KMS-11 (cell line): ENCODE measurements around the gene SLC2A9.

ENCODE experiments used
- H2AFZ ChIP-seq: fragments of 200-600 bp; sonication (generic); 2 replicates; pipeline ENCODE4 v1.6.1; 2016; ENCODE audit warnings: antibody characterized with exemption, mixed run types, low read depth
- H3K27ac ChIP-seq: fragments of 200-600 bp; sonication (generic); 2 replicates; pipeline ENCODE4 v1.6.1; 2016; ENCODE audit warnings: mild to moderate bottlenecking, mixed run types
- H3K27me3 ChIP-seq: fragments of 200-600 bp; sonication (generic); 2 replicates; pipeline ENCODE4 v1.6.1; 2017; ENCODE audit warnings: mild to moderate bottlenecking, low read depth, mixed run types, moderate library complexity; ENCODE audit not compliant: insufficient read depth
- H3K36me3 ChIP-seq: fragments of 200-600 bp; sonication (generic); 2 replicates; pipeline ENCODE4 v1.6.1; 2017; ENCODE audit warnings: mild to moderate bottlenecking, mixed run types; ENCODE audit not compliant: insufficient read depth
- H3K4me1 ChIP-seq: fragments of 200-600 bp; sonication (generic); 2 replicates; pipeline ENCODE4 v1.6.1; 2016; ENCODE audit warnings: mild to moderate bottlenecking, low read depth, mixed run types; ENCODE audit not compliant: poor library complexity, severe bottlenecking
- H3K4me2 ChIP-seq: fragments of 200-600 bp; sonication (generic); 2 replicates; pipeline ENCODE4 v1.7.0; 2016; ENCODE audit warnings: mild to moderate bottlenecking, mixed run types
- H3K4me3 ChIP-seq: fragments of 200-600 bp; sonication (generic); IDR thresholded peaks from 2 replicates; pipeline ENCODE4 v1.6.1; 2017; ENCODE audit warnings: low read depth, low read length, mixed read lengths; ENCODE audit not compliant: insufficient read depth
- H3K79me2 ChIP-seq: fragments of 200-600 bp; sonication (generic); 2 replicates; pipeline ENCODE4 v1.6.1; 2016; ENCODE audit warnings: low read depth, mixed run types; ENCODE audit not compliant: insufficient read depth
- H3K9ac ChIP-seq: fragments of 200-600 bp; sonication (generic); 2 replicates; pipeline ENCODE4 v1.6.1; 2016; ENCODE audit warnings: mild to moderate bottlenecking, mixed run types
- H4K20me1 ChIP-seq: fragments of 200-600 bp; sonication (generic); 2 replicates; pipeline ENCODE4 v1.6.1; 2016; ENCODE audit warnings: mild to moderate bottlenecking, mixed run types; ENCODE audit not compliant: insufficient read depth
- TF ChIP-seq, protein P1 (sequence below): fragments of 200-600 bp; sonication (generic); conservative IDR thresholded peaks from 2 replicates; pipeline ENCODE4 v1.6.1; 2017; ENCODE audit warnings: low read depth, mild to moderate bottlenecking, antibody characterized with exemption, low read length, moderate library complexity, mixed read lengths

The SLC2A9 gene

DNA sequence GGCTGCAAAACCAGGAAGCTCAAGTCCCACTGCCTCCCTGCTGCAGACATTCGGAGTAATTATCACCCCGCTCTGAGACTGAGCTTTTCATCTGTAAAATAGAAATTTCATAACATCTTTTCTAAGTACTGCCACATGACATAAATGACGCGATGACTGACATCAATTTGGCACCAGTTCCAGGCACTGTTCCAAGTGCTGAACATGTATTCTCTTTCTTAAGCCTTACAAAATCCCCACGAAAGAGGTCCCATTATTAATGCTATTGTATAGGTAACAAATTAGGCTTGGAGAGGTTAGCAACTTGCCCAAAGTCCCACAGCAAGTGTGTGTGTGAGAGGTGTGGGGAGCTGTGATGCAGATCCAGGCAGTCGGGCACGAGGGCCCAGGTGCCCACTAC lies 56.4 kb downstream of the SLC2A9 start:
- H3K27me3 ChIP-seq: no peaks in the 10 kb centered on the region

DNA sequence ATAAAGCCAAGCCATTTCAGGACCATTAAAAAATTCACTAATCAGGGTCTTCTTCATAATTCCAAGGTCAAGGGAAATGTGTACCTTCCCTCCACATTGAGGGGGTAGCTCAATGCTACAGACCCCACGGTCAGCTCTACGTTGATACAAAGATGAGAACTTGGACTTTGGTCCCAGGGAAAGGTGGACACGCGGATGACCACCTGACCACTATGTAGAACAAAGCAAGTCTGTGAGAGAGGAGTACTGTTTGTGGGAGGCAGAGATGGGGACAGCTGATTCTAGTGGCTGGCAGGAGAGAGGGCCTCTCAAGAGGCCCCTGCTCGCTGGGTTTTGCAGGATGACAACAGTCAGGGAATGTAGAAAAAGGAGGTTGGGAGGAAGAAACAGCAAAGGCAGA lies 58.0 kb downstream of the SLC2A9 start:
- Histone ChIP-seq H3K36me3 (no peaks in the 10 kb centered on the region), H3K4me3 (no peak overlapping the region), H3K27me3 (no peaks in the 10 kb centered on the region), H3K9ac (no peak overlapping the region), H3K4me1 (no peaks in the 10 kb centered on the region), H3K27ac (no peak overlapping the region), H4K20me1 (no peaks in the 10 kb centered on the region), H3K79me2 (no peaks in the 10 kb centered on the region), H3K4me2 (no peak overlapping the region), H2AFZ (no peak overlapping the region)
- TF ChIP-seq, protein P1, sequence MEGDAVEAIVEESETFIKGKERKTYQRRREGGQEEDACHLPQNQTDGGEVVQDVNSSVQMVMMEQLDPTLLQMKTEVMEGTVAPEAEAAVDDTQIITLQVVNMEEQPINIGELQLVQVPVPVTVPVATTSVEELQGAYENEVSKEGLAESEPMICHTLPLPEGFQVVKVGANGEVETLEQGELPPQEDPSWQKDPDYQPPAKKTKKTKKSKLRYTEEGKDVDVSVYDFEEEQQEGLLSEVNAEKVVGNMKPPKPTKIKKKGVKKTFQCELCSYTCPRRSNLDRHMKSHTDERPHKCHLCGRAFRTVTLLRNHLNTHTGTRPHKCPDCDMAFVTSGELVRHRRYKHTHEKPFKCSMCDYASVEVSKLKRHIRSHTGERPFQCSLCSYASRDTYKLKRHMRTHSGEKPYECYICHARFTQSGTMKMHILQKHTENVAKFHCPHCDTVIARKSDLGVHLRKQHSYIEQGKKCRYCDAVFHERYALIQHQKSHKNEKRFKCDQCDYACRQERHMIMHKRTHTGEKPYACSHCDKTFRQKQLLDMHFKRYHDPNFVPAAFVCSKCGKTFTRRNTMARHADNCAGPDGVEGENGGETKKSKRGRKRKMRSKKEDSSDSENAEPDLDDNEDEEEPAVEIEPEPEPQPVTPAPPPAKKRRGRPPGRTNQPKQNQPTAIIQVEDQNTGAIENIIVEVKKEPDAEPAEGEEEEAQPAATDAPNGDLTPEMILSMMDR: no peak

More for the DNA sequence above, 56.4 kb downstream of the SLC2A9 start:
- Histone ChIP-seq H3K79me2 (no peaks in the 10 kb centered on the region), H3K36me3 (no peaks in the 10 kb centered on the region), H3K4me2 (no peak overlapping the region), H4K20me1 (no peaks in the 10 kb centered on the region), H3K4me3 (no peak overlapping the region), H3K27ac (no peak overlapping the region), H2AFZ (no peak overlapping the region), H3K4me1 (no peaks in the 10 kb centered on the region), H3K9ac (no peak overlapping the region)
- TF ChIP-seq, protein P1: no peak

DNA sequence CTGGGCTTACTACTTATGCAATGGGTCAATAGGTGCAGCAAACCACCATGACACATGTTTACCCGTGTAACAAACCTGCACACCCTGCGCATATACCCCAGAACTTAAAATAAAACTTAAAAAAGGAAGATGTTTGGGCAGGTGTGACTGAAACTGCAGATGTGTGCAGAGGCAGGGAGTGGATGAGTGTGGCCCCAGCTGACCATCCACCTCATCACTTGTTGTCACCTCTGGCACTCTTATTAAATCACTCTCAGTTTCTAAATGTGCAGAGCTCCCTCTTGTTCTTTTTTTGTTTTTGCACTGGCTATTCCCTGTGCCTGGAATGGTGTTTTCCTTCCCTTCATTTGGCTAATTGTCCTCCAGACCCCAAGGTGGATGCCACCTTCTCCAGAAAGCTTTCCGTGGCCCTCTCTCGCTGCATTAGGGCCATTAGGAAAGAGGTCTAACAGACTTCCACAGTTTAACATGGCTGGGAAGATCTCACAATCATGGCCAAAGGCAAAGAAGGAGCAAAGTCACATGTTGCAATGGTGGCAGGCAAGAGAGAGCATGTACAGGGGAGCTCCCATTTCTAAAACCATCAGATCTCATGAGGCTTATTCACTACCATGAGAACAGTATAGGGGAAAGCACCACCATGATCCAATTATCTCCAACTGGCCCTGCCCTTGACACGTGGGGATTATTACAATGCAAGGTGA lies 58.5 kb downstream of the SLC2A9 start:
- TF ChIP-seq, protein P1: no peak
- H3K36me3 ChIP-seq: no peaks in the 10 kb centered on the region
- no peaks in the 10 kb centered on the region for H4K20me1 ChIP-seq
- no peaks in the 10 kb centered on the region for H3K79me2 ChIP-seq
- H3K4me3 ChIP-seq: no peak overlapping the region
- no peaks in the 10 kb centered on the region for H3K4me1 ChIP-seq
- H3K4me2 ChIP-seq: no peak overlapping the region
- no peak overlapping the region for H3K27ac ChIP-seq
- H2AFZ ChIP-seq: no peak overlapping the region
- H3K9ac ChIP-seq: no peak overlapping the region
- H3K27me3 ChIP-seq: no peaks in the 10 kb centered on the region

DNA sequence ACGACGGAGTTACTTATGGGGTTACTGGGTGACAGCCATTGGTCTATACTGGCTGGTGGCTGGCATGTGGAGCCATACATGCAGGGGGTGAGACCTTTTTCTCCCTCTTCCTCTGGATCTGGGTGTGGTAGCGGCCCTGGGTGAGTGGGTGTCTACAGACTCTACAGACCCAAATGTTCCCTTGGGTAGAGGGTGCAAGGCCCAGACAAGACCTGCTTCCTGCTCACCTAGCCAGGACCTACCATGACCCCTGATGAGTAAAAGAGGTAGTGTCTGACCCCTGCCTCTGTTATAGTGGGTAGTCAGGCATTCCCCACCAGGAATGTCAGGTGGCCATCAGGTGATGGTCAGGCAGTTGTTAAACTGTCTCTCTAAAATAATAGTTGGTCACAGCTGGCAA lies 66.8 kb downstream of the SLC2A9 start:
- Histone ChIP-seq H3K4me2 (no peak overlapping the region), H3K27me3 (no peaks in the 10 kb centered on the region), H3K4me3 (no peak overlapping the region), H4K20me1 (no peaks in the 10 kb centered on the region), H3K27ac (no peak overlapping the region), H3K4me1 (no peaks in the 10 kb centered on the region), H3K36me3 (no peaks in the 10 kb centered on the region), H3K9ac (no peak overlapping the region), H3K79me2 (no peaks in the 10 kb centered on the region), H2AFZ (no peak overlapping the region)
- TF ChIP-seq, protein P1: no peak
